Head of caudate nucleus (tissue), 42 donors: Measurements from ENCODE around the gene LYRM1.
A peak's percentile ranks its signal among the peaks of the same experiment; 100 is the strongest.

Source experiments
- DNase-seq, 42 donors: peaks; one replicate each; pipeline versions ENCODE4 v3.0.0 to v3.0.0-alpha.2; 2020 to 2021; ENCODE audit warnings: mixed read lengths in 7 of 42
- intact Hi-C: fragments of 100-400 bp; cut with DNase I; formaldehyde crosslinking; loops from one replicate; pipeline ENCODE4 v1.15.0; 2022

Gene LYRM1

GRCh38 chr16:20899071-20899470 lies 1.5 kb upstream of the LYRM1 start:
- DNase-seq = peak in 1 of 42 donors; percentile 11
- intact Hi-C loops = no loop called here

GRCh38 chr16:20899477-20900298 lies 883 bp upstream of the LYRM1 start:
- peak in 17 of 42 donors; percentile 7 to 53 (median 18) for DNase-seq
- intact Hi-C loops = no loop called here

GRCh38 chr16:20901068-20901435 lies 481 bp downstream of the LYRM1 start:
- DNase-seq = no peak
- intact Hi-C loops = no loop called here

GRCh38 chr16:20901436-20902112 lies 1.0 kb downstream of the LYRM1 start:
- DNase-seq = peak in 41 of 42 donors; percentile 8 to 67 (median 38)
- intact Hi-C loops = no loop called here

- intact Hi-C loops = no loop called here
- no peak for DNase-seq
Observed at GRCh38 chr16:20902426-20902825, 1.9 kb downstream of the LYRM1 start.

GRCh38 chr16:20903116-20903898 lies 2.7 kb downstream of the LYRM1 start:
- intact Hi-C loops = no loop called here
- DNase-seq = no peak

- intact Hi-C loops = no loop called here
- no peak for DNase-seq
Observed at GRCh38 chr16:20903899-20904506, 3.4 kb downstream of the LYRM1 start.

GRCh38 chr16:20904507-20905081 lies 4.0 kb downstream of the LYRM1 start:
- intact Hi-C loops = no loop called here
- no peak for DNase-seq

GRCh38 chr16:20905576-20905975 lies 5.0 kb downstream of the LYRM1 start:
- DNase-seq = no peak
- intact Hi-C loops = no loop called here

- no peak for DNase-seq
Observed at GRCh38 chr16:20906341-20907255, 6.0 kb downstream of the LYRM1 start.

GRCh38 chr16:20910781-20911321 lies 10.3 kb downstream of the LYRM1 start:
- intact Hi-C loops = no loop called here
- no peak for DNase-seq

More at GRCh38 chr16:20906341-20907255, 6.0 kb downstream of the LYRM1 start:
- intact Hi-C loops = no loop called here

GRCh38 chr16:20911361-20911760 lies 10.8 kb downstream of the LYRM1 start:
- intact Hi-C loops = no loop called here
- no peak for DNase-seq

- no peak for DNase-seq
- intact Hi-C loops = no loop called here
Observed at GRCh38 chr16:20916289-20916688, 15.7 kb downstream of the LYRM1 start.

GRCh38 chr16:20916942-20917341 lies 16.4 kb downstream of the LYRM1 start:
- no peak for DNase-seq
- intact Hi-C loops = no loop called here

- intact Hi-C loops = no loop called here
Observed at GRCh38 chr16:20918486-20919239, 18.1 kb downstream of the LYRM1 start.

GRCh38 chr16:20920091-20920490 lies 19.5 kb downstream of the LYRM1 start:
- intact Hi-C loops = no loop called here
- no peak for DNase-seq

More at GRCh38 chr16:20918486-20919239, 18.1 kb downstream of the LYRM1 start:
- DNase-seq = peak in 3 of 42 donors; percentile 6 to 43 (median 10)

GRCh38 chr16:20920799-20921198 lies 20.2 kb downstream of the LYRM1 start:
- intact Hi-C loops = no loop called here
- DNase-seq = no peak
